Activated CD8-positive, alpha-beta memory T cell treated with anti-CD3 and anti-CD28 coated beads for 24 hours (primary cell): ENCODE data around the gene SLC25A43.
"Not testable (repeated sequence)": the region's sequence is repeated elsewhere in the genome, so short reads cannot be mapped to it uniquely, and the experiment has no call there.

Source experiments
- DNase-seq: peaks from one replicate; pipeline ENCODE4 v3.0.0-alpha.2; 2020

Gene SLC25A43

GRCh38 chrX:119398974-119399771 lies at the start of gene SLC25A43:
Gene SLC25A43, plus strand, starts transcription at chrX:119399336. Its CDS starts 68 bp downstream, at chrX:119399404.
- peak; percentile 73 for DNase-seq

GRCh38 chrX:119359618-119360382 lies 39.3 kb upstream of the SLC25A43 start:
- DNase-seq, result no peak

GRCh38 chrX:119361451-119361850 lies 37.7 kb upstream of the SLC25A43 start:
- DNase-seq, result not testable (repeated sequence)

GRCh38 chrX:119362074-119362473 lies 37.1 kb upstream of the SLC25A43 start:
- not testable (repeated sequence) for DNase-seq

- DNase-seq, result no peak
Measured at GRCh38 chrX:119363391-119363790, 35.7 kb upstream of the SLC25A43 start.

- DNase-seq, result not testable (repeated sequence)
Measured at GRCh38 chrX:119371861-119372260, 27.3 kb upstream of the SLC25A43 start.

- DNase-seq, result no peak
Measured at GRCh38 chrX:119374736-119375135, 24.4 kb upstream of the SLC25A43 start.

GRCh38 chrX:119375561-119375960 lies 23.6 kb upstream of the SLC25A43 start:
- DNase-seq, result no peak

GRCh38 chrX:119376312-119376711 lies 22.8 kb upstream of the SLC25A43 start:
- DNase-seq, result no peak

- no peak for DNase-seq
Measured at GRCh38 chrX:119381349-119381944, 17.7 kb upstream of the SLC25A43 start.

- no peak for DNase-seq
Measured at GRCh38 chrX:119382606-119383005, 16.5 kb upstream of the SLC25A43 start.

- DNase-seq, result not testable (repeated sequence)
Measured at GRCh38 chrX:119386685-119387084, 12.5 kb upstream of the SLC25A43 start.

GRCh38 chrX:119387426-119387825 lies 11.7 kb upstream of the SLC25A43 start:
- DNase-seq, result not testable (repeated sequence)

GRCh38 chrX:119389214-119389613 lies 9.9 kb upstream of the SLC25A43 start:
- no peak for DNase-seq

- no peak for DNase-seq
Measured at GRCh38 chrX:119389871-119390501, 9.2 kb upstream of the SLC25A43 start.

- DNase-seq, result no peak
Measured at GRCh38 chrX:119391279-119391678, 7.9 kb upstream of the SLC25A43 start.

- DNase-seq, result no peak
Measured at GRCh38 chrX:119393144-119393543, 6.0 kb upstream of the SLC25A43 start.

GRCh38 chrX:119398587-119398973 lies 556 bp upstream of the SLC25A43 start:
- DNase-seq, result peak; percentile 55

- DNase-seq, result peak; percentile 65
Measured at GRCh38 chrX:119399772-119400101, 601 bp downstream of the SLC25A43 start.

- no peak for DNase-seq
Measured at GRCh38 chrX:119401569-119401968, 2.4 kb downstream of the SLC25A43 start.

GRCh38 chrX:119402588-119402987 lies 3.5 kb downstream of the SLC25A43 start:
- no peak for DNase-seq

- DNase-seq, result no peak
Measured at GRCh38 chrX:119406776-119407175, 7.6 kb downstream of the SLC25A43 start.

- DNase-seq, result no peak
Measured at GRCh38 chrX:119407681-119408080, 8.5 kb downstream of the SLC25A43 start.
